HG03039 (cell line): ENCODE results near the gene FSTL5.
"Not testable (repeated sequence)": the region's sequence is repeated elsewhere in the genome, so short reads cannot be mapped to it uniquely, and the experiment has no call there.

Experiments
- ATAC-seq: cut with Tn5 transposase; IDR thresholded peaks from one replicate; pipeline ENCODE4 v1.9.1; 2021; ENCODE audit warnings: mild to moderate bottlenecking, moderate library complexity; ENCODE audit not compliant: unreplicated experiment

Gene FSTL5

GRCh38 chr4:162104459-162105124, 59.2 kb downstream of the FSTL5 start:
- ATAC-seq, result no peak

- not testable (repeated sequence) for ATAC-seq
Measured at GRCh38 chr4:162103908-162104307, 59.9 kb downstream of the FSTL5 start.

- no peak for ATAC-seq
Measured at GRCh38 chr4:162102713-162103112, 61.1 kb downstream of the FSTL5 start.

DNA sequence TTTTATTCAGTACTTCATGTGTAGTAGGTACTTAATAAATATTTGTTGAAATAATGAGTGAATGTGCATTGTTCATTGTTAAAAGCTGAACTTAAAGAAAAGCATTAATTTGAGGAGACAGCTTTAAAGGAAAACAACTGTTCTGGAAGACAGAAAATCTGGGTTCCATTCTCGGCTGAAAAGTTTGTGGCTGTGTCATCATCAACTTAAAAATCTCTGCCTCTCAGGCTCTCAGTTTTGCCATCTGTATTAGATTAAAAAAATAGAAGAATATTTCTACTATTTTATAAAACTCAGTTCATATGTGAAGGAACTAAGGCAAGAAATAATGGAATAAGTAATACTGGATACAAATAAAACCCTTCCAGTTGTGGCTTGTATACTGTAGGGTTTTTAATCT, 62.5 kb downstream of the FSTL5 start:
- ATAC-seq, result no peak

- no peak for ATAC-seq
Measured at GRCh38 chr4:162075726-162076125, 88.1 kb downstream of the FSTL5 start.

DNA sequence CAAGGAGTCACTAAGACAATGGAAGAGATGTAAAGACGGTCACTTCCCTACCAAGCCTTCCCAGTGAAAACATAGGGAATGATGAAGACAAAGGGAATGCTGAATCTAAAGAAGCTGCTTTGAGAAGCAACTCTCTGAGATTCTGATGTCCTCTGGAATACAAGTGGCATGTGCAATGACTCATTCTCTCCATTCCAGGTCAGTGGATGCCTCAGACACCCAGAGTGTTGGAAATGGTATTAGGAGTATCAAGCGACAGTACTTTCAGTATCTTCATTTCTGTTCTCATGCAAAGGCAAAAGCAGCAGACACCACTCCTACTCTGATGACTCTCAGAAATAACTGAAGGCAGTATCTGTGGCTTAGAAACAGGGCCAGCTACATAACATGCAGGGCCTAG, 102.6 kb downstream of the FSTL5 start:
- no peak for ATAC-seq

DNA sequence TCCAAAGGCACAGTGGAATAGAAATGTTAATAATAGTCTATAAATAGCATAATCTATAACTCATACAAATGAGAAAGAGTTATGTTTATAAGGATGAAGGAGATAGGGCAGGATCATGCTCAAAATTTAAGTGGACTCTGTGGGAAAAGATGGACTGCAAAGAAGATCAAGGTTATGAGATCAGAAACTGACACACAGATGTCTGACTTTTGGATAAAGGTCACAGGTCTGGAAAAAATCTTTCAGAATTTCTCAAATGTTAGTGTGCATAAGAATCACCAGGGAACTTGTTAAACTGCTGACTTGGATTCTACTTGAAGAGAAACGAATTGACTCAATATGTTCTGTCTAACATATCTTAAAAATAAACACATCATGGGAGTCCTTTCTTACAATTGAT, 104.1 kb downstream of the FSTL5 start:
- no peak for ATAC-seq

DNA sequence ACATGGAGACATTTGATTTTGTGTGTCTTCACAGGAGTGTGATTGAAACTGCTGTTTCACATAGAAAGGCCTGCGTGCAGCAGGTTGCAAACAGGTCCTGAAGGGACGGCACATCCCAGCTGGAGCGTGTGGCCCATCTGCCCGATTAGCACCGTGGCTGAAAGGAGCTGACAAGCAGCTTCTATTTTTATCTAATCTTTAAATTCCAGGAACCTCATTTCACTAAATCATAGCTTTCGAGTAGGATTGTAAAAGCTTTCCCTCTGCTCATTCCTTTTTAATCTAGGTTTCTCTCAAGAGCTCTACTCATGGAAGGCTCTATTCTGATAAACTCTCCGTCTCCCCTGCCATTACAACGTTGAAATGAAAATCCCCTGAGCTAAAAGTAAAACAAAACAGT, 106.8 kb downstream of the FSTL5 start:
- ATAC-seq, result no peak

GRCh38 chr4:162046135-162046534, 117.7 kb downstream of the FSTL5 start:
- ATAC-seq, result no peak

DNA sequence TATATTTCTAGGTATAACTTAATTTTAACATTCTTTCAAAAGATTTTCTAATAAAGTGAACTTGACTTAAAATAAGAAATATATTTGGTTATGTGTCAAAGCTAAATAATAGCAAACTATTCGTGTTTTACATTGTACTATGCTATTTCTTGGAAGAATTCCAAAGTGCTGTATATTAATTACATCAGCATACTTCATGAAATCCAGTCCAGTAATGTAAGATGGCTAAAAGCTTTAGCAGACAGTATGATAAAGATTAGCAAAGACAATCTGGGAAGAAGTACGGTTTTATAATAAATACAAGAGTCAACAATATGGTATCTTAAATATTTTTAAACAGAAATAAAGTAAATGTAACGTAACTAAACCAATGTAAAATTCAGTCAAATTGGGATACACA, 125.7 kb downstream of the FSTL5 start:
- ATAC-seq, result no peak

GRCh38 chr4:162017863-162018262, 145.9 kb downstream of the FSTL5 start:
- ATAC-seq, result no peak

GRCh38 chr4:162016991-162017390, 146.8 kb downstream of the FSTL5 start:
- ATAC-seq, result no peak

DNA sequence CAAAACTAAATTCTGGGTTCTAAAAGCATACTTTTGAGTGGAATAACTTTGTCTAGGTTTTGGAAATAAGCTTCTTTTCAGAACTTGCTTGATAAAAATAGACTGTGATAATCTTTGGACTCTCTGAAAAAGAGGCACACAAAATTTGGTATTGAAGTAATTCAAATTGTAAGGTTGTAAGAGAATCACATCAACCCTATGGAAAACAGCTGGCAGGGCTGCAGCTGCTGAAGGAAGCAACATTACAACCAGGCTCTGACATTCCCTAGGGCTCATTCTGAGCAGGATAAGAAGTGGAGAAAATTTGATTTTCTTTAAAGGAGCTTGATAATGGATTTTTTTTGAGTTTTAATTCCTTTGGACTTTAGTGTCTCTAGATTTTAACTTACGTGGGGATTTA, 147.6 kb downstream of the FSTL5 start:
- no peak for ATAC-seq

DNA sequence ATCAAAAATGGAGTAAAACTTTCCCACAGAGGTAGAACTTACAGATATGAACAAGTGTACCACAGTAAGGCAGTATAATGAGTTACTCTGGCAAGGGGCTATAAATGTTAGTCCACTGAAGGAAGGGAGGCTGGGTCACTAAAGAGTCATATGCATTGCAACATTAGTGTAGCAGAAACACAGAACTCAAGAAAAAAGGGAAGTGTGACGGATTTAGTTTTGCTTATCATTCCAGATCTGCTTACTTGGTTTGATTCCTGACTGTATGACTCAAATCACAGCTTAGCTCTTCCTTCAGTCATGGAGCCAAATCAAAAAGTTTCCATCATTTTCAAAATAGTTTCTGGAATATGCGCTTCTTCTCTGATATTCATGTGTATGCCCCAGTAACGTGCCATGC, 148.7 kb downstream of the FSTL5 start:
- ATAC-seq, result no peak

GRCh38 chr4:162011089-162011488, 152.7 kb downstream of the FSTL5 start:
- no peak for ATAC-seq

DNA sequence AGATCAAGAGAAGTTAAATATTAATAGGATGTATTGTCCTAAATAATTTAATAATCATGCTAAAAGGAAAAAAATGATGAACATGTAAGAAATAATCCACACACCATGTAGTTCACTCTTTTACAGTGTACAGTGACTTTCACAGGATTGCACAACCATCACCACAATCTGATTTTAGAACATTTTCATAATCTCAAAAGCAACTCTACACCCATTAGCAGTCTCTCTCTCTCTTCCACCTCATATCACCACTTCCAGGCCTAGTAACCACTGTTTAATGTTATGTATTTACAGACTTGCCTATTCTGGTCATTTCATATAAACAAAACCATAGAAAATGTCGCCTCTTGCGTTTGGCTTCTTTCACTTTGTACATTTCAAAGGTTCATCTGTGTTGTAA, 153.4 kb downstream of the FSTL5 start:
- ATAC-seq, result no peak

- no peak for ATAC-seq
Measured at GRCh38 chr4:161992317-161992716, 171.5 kb downstream of the FSTL5 start.

DNA sequence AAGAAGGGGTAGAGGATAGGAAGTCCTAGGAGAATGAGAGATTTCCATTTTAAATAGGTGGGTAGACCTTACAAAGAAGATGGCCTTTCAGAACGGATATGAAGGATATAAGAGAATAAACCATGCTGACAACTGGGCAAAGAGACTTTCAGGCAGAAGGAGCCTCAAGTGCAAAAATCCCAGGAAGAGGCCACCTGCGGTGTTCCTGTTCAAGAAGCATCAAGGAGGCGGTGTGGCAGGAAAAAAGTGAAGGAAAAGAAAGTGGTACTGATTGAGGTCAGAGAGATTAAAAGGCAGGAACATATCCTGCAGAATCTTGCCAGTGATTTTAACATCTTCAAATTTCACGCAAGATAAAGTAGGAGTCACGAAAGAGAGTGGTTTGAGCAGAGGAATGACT, 172.0 kb downstream of the FSTL5 start:
- no peak for ATAC-seq

- ATAC-seq, result no peak
Measured at GRCh38 chr4:161990721-161991120, 173.1 kb downstream of the FSTL5 start.

- no peak for ATAC-seq
Measured at GRCh38 chr4:161988946-161989345, 174.9 kb downstream of the FSTL5 start.

DNA sequence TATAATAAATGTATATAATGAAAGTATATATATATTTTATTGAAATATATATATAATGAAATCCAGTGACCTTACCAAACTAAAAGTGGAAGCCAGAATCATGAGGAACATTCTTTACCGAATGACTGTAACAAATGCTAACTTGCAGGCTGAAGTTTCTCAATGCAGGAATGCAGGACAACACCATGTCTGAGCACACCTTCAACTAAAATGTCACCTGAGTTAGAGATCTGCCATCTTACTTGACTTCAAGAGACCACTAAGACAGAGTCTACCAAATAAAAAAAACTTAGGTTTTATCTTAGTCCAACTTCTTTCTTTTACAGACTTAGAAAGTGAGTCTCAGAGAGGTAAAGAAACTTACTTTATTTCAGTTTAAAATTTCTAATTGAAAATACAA, 176.2 kb downstream of the FSTL5 start:
- ATAC-seq, result no peak

GRCh38 chr4:161952382-161952781, 211.4 kb downstream of the FSTL5 start:
- no peak for ATAC-seq

DNA sequence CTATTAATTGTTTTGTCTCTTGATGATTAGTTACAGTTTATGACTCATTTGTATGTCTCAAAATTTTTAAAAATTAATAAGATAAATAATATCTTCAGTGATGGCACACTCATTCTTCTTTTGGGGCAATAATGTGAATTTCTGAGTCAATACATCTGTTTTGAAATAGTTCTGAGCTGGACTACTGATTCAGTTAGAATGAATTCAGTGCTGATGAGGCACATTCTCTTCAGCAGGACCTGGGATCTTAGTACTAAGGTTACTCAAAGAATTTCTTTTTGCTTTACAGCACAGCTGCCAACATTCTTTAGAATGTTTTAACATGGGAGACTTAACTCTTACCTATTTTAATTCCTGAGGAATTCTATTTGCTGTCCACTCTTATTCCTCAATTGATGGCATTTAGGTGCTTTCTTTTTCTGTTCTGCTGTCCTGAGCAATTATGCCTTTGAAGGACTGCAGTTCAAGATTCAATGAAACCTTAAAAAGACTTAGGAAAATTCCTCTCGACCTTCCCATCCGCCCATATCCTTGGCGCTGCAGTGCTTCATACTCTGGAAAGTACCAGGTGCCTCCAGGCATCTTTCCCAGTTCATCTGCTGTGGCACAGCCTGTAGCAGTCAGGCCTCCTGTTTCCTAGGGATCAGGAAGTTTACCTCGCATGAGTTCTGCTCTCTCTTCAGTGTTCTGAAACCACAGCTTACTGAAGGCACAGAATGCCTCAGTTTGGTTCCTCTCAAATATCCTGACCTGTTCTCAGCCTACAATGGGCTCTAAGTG, 213.7 kb downstream of the FSTL5 start:
- ATAC-seq, result no peak
